Mucosa of gallbladder (tissue), 1 donor: ENCODE results near the gene AKAP6. TPM values are rescaled to one million over a fixed set of nuclear protein-coding genes. Genes with fewer than 3 reads are reported as not detected.
A peak's percentile ranks its signal among the peaks of the same experiment; 100 is the strongest.

Source experiments
- DNase-seq: peaks from one replicate; pipeline ENCODE4 v3.0.0-alpha.2; 2020; ENCODE audit warnings: low spot score
- total RNA-seq: library from RNA; stranded (reverse); gene quantifications from one replicate; pipeline ENCODE4 v1.2.1, GENCODE V29; 2021
- donor health status: DM: no; HTN: no; CAD: no.

Gene AKAP6
- total RNA-seq: 40.1 TPM

GRCh38 chr14:32329146-32329545, at the start of gene AKAP6:
AKAP6 (plus strand) TSS chr14:32329298; CDS start chr14:32433494, 104,196 bp downstream.
- DNase-seq: no peak

- DNase-seq: no peak
Observed at GRCh38 chr14:32286602-32287001, 42.5 kb upstream of the AKAP6 start.

- no peak for DNase-seq
Observed at GRCh38 chr14:32296366-32296765, 32.7 kb upstream of the AKAP6 start.

- DNase-seq: no peak
Observed at GRCh38 chr14:32298346-32298745, 30.8 kb upstream of the AKAP6 start.

GRCh38 chr14:32300136-32300535, 29.0 kb upstream of the AKAP6 start:
- no peak for DNase-seq

DNA sequence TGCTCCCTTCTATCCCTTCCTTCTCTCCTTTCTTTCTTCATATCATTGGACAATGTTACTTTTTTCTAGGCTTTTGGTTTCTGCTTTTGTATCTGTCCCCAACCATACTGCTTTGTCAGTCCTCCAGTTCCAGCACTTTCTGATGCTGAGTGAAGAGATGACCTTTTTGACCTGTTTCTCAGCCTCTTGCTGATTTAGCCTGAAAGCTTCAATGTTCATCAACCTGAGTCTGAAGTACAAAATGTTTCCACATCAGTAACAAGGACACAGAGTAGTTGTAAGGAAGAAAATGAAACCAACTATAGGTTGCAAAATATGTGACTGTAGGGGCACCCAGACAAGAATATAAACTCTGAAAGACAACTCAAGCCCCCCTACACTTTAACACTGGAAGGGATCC, 25.2 kb upstream of the AKAP6 start:
- no peak for DNase-seq

GRCh38 chr14:32304296-32304695, 24.8 kb upstream of the AKAP6 start:
- DNase-seq: no peak

DNA sequence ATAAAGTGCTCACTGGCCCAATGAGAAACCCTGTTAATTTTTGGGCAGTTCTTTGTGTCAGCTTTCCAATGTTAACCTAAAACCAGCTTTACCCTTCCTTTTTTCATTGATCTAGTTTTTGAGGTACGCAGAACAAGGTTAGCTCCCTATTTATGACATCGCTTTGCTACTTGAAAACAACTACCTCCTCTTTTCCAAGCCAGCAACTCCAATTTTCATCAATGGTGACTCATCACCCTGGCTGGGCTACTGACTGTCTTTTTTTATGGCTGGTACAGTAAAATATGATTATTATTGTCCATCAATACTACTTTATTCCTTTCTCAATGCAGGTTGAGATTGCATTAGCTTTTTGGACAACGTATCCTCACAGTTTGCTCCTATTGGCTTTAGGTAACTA, 22.5 kb upstream of the AKAP6 start:
- no peak for DNase-seq

DNA sequence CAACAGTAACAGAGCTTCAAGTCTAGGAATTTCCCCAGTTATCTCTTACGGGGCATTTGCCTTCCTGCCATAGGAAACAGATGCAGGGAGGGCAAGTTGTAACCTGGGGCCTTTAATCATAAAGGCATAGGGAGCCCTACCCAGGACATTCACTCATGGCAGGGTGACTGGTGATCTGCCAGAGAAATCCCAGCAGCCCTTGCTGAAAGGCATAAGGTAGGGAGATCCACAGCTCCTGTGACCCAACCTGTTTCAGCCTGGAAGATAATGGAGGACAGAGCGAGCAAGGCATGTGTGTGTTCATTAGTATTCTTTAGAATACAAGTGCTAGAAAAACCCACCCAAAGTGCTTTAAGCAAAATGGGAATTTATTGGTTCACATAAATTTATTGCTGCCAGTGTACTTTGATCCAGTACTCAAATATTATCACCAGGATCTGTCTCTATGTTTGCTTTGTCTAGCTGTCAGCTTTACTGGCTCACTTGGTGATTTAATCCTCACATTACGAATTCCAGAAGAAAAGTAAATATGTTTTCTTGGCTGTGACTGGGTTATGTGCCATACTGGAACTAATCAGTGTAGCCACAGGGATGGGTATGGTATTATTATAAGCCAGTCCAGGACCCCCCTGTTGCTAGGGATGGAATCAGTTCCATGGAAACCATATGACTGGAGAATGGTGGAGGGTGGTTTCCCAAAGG, 21.1 kb upstream of the AKAP6 start:
- DNase-seq: peak; percentile 20

DNA sequence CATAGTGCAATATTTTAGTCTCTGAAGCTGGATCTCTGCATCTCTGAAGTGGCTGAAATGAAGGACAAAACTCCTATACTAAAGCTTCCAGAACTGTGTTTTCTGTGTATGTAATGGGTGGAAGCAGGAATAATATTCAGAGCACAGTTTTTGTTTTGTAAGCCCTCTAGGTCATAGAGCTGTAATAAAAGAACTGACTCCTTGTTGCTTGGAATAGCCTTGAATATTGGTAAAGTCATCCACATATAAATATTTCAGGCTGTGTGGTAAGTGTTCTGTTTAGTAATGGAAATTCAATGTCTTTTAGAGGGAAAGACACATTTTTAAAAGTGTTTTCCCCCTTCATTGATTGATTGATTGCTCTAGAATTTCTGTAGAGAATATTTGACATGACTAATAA, 18.2 kb upstream of the AKAP6 start:
- DNase-seq: no peak

- no peak for DNase-seq
Observed at GRCh38 chr14:32311294-32312009, 17.6 kb upstream of the AKAP6 start.

- no peak for DNase-seq
Observed at GRCh38 chr14:32312010-32312331, 17.1 kb upstream of the AKAP6 start.

- DNase-seq: no peak
Observed at GRCh38 chr14:32313844-32314376, 15.2 kb upstream of the AKAP6 start.

DNA sequence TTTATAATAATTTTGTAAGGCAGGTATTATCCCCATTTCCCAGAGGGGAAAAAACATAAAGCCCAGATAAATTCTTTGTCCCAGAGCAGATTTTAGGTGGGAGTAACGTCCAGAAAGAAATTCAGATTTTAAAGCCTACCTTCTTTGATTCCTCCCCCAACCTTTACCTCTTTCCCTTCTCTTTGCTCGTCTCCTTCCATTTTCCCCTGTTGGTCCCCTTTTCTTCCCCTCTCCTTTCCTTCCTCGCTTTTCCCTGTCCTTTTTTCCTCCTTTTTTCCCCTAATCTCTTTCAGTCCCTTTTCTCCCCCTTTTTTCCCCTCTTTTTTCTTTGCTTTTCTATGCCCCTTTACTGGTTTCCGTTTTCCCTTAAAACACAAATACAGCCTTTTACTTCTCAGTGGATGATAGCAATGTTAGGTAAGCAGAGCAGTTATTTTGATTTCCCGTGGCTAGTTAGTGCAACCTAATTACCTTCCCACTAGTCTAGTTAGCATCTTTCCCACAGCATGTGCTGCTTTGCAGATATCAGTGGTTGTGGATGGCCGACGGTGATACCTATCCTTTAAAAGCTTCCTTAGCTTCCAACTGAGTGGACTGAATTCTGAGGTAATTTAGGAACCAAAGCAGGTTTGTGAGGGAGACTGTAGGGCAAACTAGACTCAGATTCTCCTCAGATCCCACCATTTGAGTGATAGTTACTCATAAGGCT, 10.9 kb upstream of the AKAP6 start:
- no peak for DNase-seq

DNA sequence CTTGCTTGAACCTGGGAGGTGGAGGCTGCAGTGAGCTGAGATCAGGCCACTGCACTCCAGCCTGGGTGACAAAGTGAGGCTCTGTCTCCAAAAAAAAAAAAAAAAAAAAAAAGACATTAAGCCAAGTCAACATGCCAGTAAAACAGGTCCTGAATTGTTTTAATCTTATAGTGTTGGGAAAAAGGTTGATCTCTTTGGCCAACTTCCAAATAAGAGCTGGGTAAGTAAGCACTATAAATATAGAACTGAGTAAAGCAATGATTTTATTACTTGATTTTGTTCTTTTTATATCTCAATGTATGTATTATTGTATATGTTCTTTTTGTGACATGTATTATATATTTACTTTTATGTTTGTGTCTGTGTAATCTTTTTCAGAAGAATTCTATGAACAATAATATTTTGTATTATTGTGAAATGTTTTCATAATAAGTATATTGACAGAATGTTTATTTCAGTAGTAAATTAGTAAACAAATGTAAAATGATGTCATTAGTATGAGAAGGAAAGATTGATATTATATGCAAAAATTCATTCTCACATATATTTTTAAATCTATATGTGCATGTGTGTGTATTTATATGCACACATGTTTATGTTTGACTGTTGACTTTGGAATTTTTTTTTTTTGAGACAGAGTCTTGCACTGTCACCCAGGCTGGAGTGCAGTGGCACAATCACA, 9.6 kb upstream of the AKAP6 start:
- no peak for DNase-seq

GRCh38 chr14:32324601-32325000, 4.5 kb upstream of the AKAP6 start:
- DNase-seq: no peak

DNA sequence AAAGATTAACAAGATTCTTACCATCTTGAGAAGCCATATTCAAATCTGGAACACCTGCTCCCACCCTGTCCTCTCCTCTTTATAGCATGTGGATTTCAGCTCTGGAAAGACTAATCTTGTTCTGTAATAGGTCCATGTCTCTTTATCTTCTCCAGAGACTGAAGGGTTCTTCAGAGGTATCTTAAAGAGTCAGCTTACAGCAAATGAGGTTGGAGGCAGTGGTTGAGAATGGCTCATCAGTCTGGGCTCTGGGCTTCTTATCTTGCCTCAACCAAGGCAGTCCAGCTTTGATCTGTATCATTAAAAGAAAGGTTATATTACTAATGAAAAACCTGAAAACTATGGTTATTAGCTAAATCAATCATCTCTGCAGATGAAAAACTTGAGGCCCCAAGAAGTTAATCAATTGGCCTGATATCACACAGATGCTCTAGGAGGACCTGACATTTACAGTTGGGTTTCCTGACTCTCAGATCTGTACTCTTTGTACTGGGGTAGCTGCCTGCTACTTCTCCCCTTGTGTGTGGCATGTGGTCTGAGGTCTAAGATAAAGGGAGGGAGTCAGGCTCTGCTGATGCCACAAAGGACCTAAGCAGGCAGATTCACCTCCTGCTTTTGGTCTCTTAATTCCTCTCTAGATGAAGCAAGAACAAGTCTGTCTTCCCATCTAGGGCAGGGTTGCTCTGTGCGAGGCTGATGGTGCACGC, 1.7 kb upstream of the AKAP6 start:
- DNase-seq: no peak

DNA sequence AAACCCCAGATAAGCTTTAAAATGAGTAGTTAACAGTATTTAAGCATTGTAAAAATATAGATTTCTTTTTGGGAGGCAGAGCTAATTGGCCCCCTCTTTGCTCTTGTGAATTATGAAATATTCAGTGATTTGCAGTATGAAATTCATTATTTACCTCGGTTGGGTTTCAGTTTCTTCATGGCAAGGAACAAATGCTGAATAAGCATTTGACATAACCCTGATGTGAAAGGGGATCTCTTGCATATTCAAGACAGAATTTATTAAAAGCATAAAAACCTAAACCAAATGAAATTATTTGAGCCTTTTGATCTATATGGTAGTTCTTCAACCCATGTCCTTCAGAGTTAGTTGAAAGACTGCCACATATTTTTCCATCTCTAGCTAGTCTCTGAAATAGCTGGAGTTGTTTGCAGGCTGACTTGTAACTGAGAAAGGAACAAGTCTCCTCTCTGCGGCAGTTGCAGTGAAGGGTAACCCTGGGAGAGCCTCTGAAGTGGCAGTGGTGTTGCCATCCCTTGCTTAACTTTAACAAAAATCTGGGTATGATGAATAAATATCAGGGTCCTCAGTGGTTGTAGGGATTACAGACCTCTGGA, 690 bp downstream of the AKAP6 start:
- DNase-seq: no peak

DNA sequence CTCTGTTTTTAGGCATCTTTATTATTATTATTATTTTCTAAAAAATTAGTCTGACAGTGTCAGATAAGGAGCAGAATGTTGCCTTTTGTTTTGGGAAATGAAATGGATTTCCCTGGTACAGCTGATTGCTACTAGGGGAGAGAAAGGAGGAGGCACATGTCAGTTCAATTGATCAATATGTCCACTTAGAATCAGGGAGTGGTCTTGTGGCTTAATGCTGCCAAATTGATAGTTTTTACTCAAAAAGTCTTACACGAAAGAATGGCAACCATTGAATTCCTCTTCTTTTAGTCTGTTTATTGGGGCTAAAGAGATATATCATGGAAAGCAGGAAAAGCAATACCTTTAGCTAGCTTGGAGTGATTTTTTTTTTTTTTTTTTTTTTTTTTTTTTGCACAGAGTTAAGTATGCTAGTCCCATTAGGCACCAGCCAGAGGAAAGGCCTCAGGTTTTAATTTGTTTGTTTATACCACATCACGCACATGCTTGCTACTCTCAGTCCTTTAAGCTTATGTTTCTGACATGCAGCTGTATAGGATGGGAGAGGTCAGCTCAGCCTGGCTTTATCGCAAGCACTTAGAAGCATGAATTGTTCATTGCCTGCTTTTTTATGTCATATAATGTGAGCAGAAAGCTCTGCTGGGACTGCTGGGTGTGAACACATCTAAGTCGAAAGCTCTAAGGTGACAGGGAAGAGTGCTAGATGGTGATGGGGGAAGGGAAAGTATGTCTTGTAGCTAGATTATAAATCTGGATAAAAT, 1.4 kb downstream of the AKAP6 start:
- DNase-seq: no peak

DNA sequence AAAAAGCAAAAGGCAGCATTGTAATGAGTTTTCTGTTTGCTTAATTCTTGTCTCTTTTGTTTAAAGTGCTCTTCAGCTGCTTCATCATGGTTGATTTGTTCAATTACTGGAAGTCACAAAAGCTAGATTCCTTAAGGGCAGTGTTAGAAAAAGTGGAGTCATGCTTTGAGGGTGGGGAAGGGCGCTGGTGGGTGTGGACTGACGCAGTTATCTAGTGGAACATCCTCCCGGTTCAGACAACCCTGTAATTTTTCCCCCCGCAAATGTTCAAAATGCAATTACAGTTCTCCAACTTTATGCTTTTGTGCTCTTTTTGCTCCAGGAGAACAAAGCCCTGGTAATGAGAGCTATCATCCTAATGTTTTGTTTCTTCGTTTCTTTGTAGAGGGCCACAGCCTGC, 2.1 kb downstream of the AKAP6 start:
- DNase-seq: no peak
